DMS 273 treated with DMSO at 0.1 percent for 48 hours (cell line): ENCODE data around the gene TTC34.
A peak's percentile ranks its signal among the peaks of the same experiment; 100 is the strongest.

Experiments used
- DNase-seq: peaks from one replicate; lab custom pipeline; 2025; lab: John Stamatoyannopoulos, UW

Gene TTC34

DNA sequence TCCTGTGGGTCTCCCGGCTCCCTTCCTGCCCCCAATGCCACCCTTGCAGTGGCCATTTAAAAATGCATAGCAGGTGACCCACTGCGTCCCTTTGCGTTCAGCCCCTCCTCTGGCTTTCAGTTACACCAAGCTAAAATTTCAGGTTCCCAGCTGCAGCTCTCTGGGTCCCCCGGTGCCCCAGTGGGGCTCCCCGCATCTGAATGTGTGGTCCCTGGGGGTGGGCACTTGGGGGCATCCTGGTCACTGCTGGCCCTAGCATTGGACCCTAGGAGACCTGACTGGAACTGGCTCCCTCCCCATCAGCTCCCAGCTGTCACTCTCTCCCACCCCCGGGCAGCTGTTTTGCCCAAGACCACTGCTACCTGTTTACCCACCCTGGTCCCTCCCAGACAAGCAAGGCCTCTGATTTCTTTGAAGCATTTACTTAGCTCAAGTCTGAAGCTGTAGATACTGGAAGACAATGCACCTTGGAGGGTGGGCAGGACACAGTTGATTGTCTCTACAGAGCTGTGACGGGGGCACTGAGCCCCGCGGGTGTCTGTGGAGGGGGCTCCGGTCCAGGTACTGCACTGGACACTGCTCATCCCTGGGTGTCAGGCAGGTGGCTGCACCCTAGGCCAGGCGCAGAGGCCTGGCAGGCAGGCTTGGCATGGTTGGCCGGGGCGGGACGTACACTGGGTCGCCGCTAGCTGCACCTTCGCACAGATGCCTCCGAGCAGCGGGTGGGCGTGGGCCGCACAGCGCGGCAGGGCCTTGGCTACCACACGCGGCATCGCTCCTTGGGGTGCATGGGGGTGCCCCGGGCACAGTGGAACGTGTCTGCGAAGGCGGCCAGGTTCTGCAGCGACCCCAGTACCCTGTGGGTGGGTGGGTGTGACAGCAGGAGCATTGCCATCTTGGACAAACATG lies 211.0 kb downstream of the TTC34 start:
- no peak for DNase-seq

DNA sequence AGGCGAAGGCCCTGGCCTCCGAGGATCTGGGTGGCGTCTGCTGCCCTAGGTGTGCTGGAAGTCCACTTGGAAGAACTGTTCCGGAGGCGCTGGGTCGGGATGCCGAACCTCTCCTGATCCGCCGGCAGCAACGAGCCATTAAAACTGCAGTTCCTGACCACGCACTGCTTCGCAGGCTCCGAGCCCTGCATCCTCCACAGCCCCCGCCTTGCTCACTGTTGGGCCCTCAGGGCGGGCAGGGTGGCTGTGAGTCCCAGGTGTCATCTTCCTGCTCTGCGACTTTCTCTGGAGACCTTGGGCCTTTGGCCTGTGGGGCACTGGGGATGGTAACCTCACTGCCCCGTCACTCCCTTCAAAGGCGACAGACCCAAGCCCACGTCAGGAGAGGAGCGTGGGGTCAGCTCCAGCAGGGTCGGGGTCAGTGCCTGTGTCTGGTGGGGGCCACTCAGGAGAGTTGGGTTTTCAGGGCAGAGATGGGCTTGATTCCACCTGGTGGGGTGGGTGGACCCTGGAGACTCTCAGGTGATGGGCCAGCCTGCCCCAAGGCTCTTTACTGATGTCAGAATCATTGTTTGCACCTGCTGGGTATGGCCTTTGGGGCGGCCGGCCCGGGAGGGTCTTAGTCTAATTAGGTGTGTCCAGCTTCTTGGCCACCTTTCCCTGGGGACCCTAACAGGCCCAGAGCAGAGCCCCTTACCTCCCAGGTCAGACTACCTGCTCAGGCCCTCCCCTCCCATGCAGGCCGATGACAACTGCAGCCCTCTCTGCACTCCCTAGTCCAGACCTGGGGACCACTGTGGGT lies 211.9 kb downstream of the TTC34 start:
- DNase-seq, result no peak

DNA sequence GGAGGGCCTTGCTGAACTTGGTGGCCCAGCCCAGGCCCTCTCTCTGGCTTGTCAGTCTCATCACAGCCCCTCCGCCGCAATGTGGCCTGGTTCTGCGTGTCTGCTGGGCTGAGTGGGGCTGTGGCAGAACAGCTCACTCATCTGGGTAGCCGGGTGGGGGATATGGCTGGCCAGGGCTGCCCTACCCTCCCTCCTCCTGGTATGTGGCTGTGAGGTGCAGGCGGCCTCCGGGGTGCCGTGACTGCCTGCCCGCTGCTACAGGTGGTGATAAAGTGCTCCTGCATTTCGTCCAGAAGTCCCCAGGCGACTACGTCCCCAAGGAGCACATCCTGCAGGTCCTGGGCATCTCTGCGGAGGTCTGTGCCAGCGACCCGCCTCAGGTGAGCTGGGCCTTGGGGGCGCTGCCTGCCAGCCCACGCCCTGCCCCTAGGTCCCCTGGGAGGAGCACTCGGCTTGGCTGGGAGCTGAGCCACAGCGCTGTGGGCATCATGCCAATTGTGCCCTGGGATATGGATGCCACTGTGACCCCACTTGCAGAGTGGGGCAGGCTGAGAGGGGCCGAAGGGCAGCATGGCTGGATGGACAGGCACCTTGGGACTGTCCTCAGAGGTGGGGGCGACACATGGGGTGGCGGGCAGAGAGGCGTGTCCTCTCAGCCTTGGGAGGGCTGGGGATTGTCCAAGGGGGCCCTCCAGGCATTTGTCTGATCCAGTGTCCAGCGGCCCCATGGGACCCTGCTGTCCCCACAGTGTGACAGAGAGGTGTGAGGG lies 212.6 kb downstream of the TTC34 start:
- DNase-seq, result no peak

DNA sequence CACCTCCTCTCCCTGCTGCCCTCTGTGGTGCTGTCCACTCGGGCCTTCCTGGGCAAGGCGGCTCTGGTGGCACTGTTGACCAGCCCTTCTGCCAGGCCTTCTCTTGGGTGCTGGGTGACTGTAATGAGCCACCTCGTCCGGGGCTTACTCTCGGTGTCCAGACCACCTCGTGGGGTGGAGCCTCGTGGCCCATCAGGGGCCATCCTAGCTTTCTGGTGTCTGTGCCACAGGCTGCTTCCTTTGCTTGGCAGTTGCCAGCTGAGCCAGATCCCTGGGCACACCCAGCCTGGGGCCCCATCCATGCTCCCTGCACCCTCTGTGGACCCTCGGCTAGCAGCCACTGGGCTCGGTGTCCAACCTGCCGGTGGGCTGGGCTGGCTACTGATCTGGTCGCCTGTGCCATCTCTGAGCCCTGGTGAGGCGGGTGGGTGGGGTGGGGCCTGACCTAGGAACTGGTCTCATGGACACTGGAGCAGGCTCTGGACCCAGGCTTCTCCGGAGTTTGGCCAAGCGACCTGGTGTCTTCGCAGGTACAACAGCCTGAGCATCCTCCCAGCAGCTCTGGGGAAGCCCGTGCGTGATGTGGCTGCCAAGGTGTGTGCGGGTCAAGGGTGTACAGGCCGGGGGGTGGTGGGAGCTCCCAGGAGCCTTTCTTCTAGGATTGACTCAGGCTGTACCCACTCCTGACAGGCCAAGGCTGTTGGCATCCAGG lies 213.5 kb downstream of the TTC34 start:
- DNase-seq, result no peak

DNA sequence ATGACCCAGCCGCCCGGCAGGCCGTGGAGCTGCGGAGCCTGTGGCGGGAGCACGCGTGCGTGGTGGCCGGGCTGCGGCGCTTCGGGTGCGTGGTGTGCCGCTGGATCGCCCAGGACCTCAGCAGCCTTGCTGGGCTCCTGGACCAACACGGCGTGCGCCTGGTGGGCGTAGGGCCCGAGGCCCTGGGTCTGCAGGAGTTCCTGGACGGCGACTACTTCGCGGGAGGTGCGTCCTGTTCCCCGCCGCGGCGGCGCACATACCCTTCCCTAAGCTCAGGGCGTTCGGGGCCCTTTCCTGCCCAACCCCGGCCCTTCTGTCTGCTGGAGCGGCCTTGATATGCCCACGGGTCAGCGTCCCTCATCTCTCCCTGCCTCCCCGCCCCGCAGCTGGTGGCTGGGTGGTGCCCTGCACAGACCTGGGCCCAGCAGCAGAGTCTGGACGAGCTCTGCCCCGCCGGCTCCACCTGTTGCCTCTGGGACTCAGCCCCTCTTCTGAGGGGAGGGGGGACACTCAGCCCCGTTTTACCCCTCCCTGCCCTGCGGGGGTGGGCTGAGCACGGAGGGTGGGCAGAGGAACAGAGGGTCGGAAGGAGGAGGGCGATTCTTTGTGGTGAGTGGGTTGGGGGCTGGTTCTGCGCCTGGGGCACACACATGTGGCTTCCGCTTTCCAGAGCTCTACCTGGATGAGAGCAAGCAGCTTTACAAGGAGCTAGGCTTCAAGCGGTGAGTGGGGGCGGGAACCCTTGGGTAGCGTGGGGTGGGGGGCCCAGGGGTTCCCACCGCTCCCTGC lies 214.2 kb downstream of the TTC34 start:
- no peak for DNase-seq

DNA sequence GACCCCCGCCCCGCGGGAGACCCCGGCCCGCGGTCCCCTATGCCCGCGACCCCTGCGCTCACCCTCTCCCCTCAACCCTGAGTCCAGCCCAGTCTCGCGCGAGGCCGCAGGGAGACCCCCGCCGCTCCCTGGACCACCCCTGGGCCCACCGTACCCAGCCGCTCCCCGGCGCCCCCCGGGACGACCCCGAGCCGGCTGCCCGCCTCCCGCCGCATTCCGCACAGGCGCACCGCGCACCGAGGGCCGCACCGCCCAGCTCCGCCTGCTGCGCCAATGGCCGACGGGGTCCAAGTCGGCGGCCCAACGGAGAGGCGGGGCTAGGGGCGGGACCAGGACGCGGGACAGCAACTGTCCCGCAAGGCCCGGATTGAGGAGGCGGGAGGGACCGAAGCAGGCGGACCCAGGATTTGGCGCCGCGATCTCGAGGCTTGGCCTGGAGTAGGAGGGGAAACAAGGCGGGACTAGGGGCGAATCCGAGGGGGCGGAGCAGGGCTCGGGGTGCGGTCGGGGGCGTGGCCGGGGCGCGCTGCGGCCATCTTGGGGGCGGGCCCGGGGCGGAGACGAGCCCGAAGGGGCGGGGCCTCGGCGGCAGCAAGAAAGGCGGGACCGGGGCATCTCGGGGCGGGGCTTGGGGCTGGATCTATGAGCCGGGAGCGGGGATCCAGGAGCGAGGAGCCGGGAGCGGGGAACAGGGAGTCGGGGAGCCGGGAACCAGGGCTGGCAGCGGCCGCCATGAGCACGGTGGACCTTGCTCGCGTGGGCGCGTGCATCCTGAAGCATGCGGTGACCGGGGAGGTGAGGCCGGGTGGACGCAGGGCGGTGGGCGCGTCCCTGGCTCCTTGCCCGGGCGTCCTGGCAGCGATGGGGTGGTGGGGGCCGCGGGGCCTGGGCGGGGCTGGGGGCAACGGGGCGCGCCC lies 215.1 kb downstream of the TTC34 start, which contains the start of gene PRXL2B:
TSS of gene PRXL2B (plus strand) at position 624 of the 917 bp plus-strand sequence. CDS start at position 733, 109 bp downstream.
- DNase-seq, result peak; percentile 88
